NK-92 (cell line): ENCODE measurements around the gene GNAL.

ENCODE experiments used
- DNase-seq: peaks from one replicate; lab custom pipeline; 2025; ENCODE audit not compliant: unreplicated experiment; lab: John Stamatoyannopoulos, UW

The GNAL gene

DNA sequence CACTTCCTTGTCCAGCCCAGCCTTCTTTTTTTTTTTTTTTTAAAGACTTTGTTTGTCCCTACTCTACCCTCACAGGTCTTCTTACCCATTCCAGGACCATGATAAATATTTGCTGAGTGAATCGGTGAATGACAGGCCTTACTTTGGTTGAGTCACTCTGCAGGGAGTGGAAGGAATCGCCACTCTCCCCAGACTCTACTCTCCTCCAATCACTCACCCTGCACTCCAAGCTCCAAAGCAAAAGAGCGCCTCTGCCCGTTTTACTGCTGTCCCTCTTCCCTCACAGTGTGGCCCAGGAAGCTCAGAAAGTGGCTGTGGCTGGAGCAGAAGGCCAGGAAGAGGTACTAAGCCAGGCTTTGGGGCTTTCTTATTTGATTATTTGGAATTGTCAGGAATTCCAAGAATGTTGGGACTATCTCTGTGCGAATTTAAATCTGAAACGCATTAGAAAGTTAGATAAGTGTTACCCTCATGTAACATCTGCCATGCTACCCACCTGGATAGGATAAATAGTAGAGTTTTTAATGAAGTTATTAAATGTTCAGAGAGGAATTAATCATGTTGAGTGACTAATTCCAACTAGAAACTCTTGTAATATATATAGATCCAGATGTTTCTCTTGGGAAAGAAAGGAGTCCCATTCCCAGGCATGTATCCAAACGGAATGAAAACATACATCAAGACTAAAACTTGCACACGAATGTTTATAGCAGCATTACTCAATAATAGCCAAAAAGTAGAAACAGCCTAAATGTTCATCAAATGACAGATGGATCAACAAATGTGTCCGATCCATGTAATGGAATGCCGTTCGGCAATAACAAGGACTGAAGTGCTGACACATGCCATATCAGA lies 119.2 kb downstream of the GNAL start:
- no peak for DNase-seq

DNA sequence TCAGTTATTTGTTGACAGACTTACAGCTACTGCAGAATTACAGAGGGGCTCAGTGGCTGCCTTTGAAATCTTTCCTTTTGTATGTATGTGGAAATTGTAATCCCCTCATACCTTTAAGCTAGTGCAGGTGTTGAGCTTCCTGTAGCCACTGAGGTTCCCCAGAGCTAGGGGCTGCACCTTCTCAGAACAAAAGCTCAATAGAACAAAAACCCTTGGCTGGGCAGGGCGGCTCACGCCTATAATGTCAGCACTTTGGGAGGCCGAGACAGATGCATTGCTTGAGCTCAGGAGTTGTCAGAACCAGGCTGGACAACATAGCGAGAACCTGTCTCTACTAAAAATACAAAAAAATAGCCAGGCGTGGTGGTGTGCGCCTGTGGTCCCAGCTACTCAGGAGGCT lies 120.8 kb downstream of the GNAL start:
- no peak for DNase-seq

DNA sequence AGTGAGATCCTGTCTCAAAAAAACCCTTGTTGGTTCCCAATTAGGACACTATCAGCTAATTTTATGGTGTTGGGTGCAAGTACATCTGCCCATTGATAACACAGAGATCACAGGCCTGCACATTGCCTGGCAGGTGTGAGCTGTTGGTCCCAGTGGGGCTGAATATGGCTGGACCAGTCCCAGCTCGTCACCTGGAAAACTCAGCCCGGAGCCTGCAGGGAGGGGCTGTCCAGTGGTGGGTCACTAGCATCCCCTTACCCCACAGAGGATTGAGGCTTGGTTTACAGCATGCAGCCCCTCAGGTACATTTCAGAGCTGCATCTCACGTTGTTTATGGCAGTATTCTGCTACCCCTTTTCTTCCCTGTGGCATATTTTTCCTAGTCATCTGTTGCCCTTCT lies 121.3 kb downstream of the GNAL start:
- no peak for DNase-seq

DNA sequence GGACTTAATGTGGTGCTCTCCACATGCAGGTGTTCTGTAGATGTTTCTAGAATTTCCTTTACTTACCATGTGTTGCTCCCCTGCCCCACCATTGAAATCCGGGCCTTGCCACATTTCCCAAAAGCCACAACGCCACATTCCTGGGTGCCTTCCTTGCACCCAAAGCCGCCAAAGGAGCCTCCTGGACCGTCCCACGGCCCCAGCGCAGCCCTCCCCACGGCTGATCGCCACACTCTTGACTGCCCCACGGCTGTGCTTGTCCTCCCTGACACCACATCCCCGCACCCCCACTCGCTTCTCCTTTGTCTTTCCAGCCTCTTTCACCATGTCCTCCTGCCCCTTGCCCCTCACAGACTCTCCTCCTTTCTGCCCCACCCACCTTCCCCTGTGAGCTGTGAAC lies 121.9 kb downstream of the GNAL start:
- no peak for DNase-seq

DNA sequence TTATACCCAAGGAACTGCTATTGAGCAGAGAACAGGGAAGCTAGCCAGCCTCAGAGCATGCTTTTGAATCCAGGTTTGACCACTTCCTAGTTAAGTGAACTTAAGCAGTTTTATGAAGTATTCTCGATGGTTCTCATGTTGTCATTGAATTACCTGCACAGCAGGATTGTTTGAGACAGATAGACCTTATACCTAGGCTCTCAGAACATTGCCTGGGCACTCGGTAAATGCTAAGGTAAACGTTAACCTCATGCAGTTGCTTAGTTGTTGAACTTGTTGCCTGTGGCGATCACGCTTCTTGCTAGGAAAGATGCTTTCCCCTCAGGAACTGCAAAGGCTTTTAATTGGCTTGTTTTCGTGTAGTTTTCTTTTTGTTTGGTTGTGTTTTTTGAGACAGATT lies 128.2 kb downstream of the GNAL start:
- DNase-seq: no peak

DNA sequence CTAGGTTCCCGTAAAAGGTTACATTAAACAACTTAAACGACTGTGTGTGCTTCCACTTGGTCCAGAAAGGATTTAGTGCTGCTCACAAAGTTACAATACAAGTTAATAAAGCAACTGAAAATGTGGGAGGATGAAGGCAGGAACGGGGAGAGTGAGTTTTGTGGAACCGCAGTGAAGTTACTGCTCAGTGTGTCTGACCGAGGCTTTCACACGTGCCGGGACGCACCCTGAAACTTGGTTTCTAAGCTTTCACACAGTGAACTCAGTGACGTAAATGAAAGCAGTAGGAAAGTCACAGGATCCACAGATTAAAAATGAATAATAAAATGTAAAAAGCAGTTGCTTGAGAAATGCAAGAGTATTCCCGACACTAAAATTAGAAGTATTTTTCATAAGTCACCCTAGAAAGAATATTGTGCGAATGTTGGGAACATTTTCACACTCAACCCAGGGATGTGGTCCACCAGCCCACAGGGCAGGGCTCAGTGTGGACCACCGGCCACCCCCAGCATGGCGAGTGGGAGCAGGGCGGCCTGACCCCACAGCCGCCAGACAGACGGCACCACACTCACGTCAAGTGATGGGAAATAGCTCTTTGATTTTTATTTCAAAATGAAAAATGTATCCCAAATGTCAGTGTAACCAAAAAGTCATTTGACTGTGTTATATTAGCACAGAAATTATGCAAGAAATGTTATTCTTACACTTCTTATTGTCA lies 129.6 kb downstream of the GNAL start:
- DNase-seq: no peak

DNA sequence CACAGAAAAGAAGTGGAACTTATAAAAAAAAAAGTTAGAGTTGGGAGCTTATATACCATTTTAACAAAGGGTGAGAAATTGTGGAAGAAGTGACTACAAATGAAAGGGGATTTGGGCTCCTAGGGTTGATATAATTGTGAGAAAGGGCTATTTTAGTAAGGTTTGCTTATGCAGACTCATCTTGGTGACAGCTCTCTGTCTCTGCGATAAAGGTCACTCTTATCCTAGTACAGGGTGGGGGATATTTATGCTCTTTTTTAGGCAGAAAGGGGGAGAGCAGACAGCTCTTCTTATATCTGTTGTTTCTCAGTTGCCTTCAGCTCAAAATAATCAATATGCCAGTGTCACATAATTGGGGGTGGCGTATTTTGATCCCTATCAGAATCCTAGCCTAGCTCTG lies 130.9 kb downstream of the GNAL start:
- DNase-seq: no peak

DNA sequence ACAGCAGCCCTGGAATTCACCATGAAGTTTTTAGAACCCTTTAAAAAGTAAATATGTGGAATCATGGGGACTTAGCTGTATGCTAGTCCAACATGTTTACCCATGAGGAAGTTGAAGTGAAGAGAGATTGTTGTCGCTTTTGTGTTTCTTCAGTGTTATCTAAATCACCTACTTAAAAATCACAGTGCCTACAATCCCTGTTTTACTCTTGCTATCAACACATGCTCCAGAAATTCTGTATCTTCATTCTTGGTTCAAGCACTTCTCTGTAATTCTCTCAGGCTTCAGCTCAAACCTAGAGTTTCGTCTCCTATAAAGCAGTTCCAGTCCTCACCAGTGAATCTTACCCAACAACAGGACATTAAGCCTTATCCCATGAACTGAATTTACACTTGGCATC lies 131.6 kb downstream of the GNAL start:
- DNase-seq: no peak

DNA sequence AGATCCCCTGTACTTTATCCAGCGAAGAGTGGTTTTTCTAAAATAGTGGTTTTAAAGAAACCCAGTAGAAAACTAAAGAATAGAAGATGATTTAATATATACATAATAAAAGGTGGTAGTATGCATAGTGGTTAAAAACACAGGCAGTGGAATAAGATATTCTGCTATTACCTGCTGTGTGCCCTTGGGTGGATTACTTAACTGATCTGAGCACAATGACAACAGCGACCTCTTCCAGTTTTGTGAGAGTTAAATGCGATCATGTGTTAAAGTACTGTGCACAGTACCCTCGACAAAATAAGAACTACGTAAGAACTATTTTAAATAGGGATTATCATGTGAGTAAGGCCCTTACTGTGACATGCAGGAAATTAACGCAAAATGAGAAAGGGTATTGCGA lies 132.1 kb downstream of the GNAL start:
- no peak for DNase-seq

DNA sequence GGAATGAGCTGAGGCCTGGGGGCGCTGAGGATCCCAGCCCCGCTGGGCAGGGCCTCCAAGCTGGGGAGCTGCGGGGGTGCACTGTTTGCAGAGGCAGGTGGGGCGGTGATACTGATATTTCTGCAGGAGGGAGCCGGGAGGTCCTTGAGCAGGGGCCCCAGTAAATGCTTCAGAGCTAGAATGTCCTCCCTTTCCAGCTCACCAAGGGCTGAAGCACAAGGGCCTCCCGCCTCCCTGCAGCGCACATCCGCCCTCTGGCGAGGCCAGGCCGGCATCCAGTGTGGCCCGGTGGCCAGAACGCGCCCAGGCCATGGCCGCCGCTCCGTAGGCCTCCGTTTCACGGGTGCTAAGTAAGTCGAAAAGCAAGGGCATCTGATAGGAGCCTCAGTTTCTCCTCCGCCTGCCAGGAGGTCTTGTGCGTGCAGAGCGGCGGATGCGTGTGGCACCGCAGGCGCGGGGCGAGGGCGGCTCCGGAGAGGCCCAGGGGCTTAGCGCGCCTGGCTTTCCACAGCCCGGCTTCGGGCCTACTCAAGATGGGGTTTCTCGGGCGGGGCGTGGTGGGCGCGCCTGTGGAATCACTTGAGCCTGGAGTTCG lies 132.7 kb downstream of the GNAL start:
- DNase-seq: no peak

DNA sequence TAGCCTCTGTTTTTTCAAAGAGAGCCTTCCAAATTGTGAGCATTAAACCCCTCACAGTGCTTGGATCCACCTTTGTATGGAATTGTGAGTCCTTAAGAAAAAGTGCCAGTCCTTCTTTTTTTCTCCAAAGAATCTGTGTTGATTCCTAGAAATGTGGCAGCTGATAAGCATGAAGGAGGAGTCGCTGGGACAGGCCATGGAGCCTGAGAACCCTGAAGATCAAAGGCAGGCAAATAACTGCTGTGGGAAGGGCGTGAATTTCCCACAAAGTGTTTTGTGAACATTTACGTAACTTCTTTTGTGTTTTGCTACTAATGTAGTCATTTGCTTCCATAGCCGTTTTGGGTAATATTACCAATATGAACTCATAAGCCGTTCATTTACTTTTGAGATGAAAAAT lies 134.5 kb downstream of the GNAL start:
- DNase-seq: no peak

DNA sequence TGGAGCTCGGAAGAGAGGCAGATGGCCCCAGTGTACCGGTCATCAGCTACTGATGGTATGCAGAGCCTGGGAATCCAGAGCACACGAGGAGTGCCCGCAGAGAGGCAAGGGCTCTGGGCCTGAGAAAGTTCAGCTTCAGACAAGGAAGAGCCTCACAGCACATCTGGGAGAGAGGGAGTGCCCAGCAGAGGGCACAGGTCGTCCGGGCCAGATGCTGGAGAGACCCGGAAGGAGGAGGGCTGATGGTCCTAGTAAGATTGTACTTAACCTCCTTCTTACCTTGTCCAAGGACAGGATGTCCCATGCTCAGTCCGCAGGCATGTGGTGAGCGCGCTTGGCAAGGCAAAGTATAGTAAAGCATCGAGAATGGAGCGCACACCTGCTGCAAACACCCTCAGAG lies 137.8 kb downstream of the GNAL start:
- no peak for DNase-seq

DNA sequence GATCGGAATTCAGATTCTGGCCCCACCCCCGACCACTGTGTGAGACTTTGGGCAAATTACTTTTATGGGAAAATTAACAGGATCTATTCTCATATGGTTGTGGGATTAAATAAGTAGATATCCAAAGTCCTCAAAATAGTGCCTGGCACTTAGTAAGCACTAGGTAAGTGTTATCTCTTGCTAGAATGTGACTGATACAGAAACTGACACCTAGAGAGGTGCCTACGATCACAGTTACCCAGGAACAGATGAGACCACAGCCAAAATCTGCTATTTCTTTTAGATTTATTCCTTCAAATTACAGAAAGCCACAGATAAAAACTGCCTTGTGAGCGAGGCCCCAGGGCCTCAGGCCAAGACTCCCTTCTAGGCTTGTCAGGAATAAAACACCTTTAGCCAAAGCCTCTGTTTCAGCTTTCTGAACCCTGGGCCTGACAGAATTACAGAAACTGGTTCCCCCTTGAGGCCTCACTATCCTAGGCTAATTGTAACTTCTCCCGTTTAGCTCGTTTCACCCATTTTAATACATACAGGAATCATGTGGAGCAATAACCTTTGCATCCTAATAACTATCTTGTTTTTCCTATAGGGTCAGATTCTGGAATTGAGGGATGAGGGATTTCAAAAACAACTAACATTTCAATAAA lies 139.8 kb downstream of the GNAL start:
- DNase-seq: no peak

DNA sequence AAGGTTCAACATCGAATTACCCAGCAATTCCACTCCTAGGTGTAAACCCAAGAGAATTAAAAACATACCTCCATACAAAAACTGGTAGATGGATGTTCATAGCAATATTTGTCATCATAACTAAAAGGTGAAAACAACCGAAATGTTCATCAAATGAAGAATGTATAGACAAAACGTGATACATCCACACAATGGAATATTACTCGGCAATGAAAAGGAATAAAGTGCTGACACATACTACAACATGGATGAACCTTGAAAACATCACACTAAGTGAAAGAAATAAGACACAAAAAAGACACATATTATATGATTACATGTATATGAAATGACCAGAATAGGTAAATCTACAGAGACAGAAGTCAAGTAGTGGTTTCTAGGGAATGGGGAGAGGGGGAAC lies 141.5 kb downstream of the GNAL start:
- no peak for DNase-seq

DNA sequence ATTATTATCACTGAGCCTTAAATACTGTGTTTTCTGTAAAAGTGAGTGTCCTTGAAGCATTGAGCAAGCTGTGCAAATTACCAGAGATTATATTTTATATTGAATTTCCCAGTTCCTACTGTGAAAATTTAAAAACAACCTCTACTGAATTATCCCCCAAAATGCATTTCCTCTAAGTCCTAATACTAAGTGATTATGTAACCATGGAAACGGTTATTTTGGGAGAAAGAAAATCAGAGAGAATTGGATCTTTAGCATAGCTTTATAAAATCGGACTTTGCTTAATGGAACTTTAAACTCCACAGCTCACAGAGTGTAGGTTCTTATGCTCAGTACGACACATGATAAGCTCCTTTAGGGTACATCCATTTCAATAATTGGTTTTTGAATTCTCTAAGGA lies 142.9 kb downstream of the GNAL start:
- DNase-seq: no peak

DNA sequence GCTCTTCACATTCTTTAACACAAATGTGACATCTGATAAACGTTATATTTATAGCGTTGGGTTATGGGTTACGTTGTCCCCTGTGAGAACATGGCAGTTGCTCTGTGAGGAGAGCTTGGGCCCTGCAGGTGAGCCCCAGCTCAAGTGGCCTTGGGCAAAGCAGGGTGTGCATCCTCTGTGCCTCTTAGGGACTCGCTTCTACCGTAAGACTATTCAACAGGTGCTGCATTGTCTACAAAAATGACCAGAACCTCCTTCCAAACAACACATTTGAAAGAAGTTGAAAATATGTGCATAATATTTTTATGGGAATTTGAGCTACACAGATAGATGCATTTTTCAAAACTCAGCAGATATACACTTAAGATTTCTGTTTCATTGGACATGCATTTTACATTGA lies 145.7 kb downstream of the GNAL start:
- DNase-seq: no peak

DNA sequence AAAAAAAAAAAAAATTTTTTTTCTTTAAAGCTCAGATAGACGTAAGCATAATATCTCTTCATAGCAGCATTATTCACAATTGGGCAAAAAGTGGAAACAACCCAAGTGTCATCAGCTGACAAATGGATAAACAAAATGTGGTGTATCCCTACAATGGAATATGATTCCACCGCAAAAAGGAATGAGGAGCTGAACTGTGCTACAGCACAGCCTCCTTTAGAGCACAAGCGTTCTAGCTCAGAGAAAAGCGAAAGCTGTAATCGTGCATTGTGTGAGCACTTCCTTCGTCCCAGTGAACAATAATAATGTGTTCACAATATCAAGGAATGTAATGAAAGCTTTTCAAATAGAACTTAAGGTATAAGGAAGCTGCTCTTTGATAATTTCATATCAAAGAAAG lies 150.5 kb downstream of the GNAL start:
- DNase-seq: no peak

DNA sequence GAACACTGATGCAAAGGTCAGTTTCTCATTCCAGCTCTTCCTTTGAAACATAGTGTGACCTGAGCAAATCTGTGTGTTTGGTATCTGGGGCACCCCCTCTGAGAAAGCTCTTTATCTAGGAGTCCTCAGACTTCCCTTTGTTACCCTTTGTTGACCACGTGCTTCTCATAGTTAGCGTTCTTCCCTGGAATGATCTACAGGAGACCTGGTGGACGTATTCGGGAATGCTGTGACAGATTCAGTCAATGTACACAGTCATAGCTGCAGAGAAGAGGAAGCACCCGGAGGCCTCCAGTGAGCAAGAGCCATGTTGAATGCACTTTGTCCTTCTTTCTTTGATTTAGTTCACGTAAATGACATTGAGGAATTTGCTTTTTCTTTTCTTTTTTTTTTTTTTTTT lies 151.4 kb downstream of the GNAL start:
- DNase-seq: no peak

DNA sequence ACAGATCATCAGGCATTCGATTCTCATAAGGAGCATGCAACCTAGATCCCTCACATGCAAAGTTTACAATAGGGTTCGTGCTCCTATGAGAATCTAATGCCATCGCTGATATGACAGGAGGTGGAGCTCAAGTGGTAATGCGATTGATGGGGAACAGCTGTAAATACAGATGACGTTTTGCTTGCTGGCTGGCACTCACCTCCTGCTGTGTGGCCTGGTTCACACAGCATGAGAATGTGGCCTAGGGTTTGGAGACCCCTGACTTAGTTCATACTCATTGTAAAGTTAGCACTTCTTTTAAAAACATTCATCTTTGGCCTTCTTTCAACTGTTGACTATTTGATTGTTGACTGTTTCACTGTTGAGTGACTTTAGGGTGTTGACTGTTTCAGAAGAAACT lies 153.5 kb downstream of the GNAL start:
- DNase-seq: no peak

DNA sequence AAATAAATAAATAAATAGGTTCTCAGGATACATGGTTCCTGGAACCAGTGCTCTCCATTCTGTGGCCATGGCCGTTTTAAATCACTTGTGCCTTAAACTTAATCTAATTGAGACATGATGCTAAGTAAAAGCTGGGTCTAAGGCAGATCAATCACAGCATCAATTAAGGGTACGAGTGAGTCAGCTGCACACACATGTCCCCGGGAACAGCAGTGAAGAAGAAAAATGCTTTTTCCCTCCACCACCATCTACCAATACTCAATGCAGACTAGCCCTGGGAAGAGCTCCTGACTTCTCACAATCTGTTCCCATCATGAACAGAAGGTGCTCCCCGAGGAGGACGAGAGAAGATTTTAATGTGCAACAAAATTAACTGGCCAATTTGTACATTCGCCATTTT lies 155.4 kb downstream of the GNAL start:
- DNase-seq: no peak

DNA sequence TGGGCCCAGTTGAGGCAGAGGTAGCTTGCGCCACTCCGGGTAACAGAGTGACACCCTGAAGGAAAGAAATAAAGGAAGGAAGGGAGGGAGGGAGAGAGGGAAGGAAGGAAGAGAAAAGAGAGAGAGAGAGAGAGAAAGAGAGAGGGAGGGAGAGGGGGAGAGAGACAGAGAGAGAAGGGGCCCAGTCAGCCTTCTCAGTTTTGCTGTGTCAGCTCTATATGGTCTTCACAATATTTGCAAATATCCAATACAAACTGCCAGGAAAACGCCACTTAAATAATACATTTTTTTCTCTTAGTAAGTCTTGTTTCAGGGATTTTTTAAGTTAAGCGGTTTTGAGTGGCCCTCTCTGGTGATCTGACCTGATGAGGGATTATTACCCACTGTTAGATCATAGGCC lies 156.6 kb downstream of the GNAL start:
- DNase-seq: no peak

DNA sequence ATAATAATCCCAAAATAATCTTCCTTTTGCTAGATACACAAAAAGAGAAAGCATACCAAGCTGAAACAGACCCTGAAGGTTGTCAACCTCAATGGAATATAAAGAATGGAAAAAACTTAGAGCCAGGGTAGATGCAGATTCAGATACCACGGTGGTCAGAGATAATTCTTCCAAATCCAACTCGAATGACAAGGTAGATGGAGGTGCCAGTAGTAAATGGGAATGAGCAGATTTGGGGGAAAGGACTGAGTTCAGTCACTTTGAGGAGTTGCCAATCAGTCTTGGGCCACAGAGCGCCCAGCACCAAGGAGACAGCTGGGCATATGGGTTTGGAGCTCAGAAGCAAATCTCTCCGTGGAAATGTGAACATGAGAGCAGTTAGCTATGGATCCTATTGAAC lies 158.7 kb downstream of the GNAL start:
- DNase-seq: no peak
